ENCODE data around the gene LRRC73. TPM values are rescaled to one million over a fixed set of nuclear protein-coding genes. Genes with fewer than 3 reads are reported as not detected.
"Not testable (repeated sequence)": the region's sequence is repeated elsewhere in the genome, so short reads cannot be mapped to it uniquely, and the experiment has no call there.

The LRRC73 gene
- total and polyA plus RNA-seq, 8 donors = 0.30 to 1.0 (median 0.31) TPM; not detected in 3

GRCh38 chr6:43464337-43464736 lies 45.8 kb downstream of the LRRC73 start:
- Histone ChIP-seq H3K4me1 (peaks cover 0 to 7% (median 4%) of the 10 kb centered on the region in 4 donors), H3K27ac (no peak overlapping the region), H3K4me3 (no peak overlapping the region), H3K9me3 (no peaks in the 10 kb centered on the region), H3K27me3 (peaks cover 0 to 58% (median 0%) of the 10 kb centered on the region in 3 donors), H3K36me3 (no peaks in the 10 kb centered on the region)
- WGBS, 5 donors = 83 to 86% (median 85%) methylated on average over 8 of the region's 8 CpGs
- TF ChIP-seq POLR2AphosphoS5 (IDR thresholded peaks at IDR 0.05) (no peak), CTCF (IDR thresholded peaks at IDR 0.05) (no peak), POLR2A (IDR thresholded peaks at IDR 0.05) (no peak), EP300 (IDR thresholded peaks at IDR 0.05) (no peak)
- no peak for DNase-seq
- intact Hi-C loops (cut with DNase I; ENCODE audit: low total_unique reads) = no loop called here

GRCh38 chr6:43461936-43462335 lies 48.2 kb downstream of the LRRC73 start:
- Histone ChIP-seq H3K4me3 (no peak overlapping the region), H3K36me3 (no peaks in the 10 kb centered on the region), H3K4me1 (no peaks in the 10 kb centered on the region), H3K9me3 (no peaks in the 10 kb centered on the region), H3K27me3 (peaks cover under 1 to 74% (median under 1%) of the 10 kb centered on the region in 3 donors), H3K27ac (no peak overlapping the region)
- TF ChIP-seq EP300 (IDR thresholded peaks at IDR 0.05) (no peak), CTCF (IDR thresholded peaks at IDR 0.05) (no peak), POLR2A (IDR thresholded peaks at IDR 0.05) (no peak), POLR2AphosphoS5 (IDR thresholded peaks at IDR 0.05) (no peak)
- intact Hi-C loops (cut with DNase I; ENCODE audit: low total_unique reads) = no loop called here
- no peak for DNase-seq
- 62 to 77% (median 69%) methylated on average over 5 of the region's 5 CpGs for WGBS, 5 donors

GRCh38 chr6:43460032-43460431 lies 50.1 kb downstream of the LRRC73 start:
- no peak for DNase-seq
- intact Hi-C loops (cut with DNase I; ENCODE audit: low total_unique reads) = no loop called here
- 61 to 93% (median 81%) methylated on average over 4 of the region's 4 CpGs for WGBS, 5 donors
- TF ChIP-seq POLR2AphosphoS5 (IDR thresholded peaks at IDR 0.05) (no peak), EP300 (IDR thresholded peaks at IDR 0.05) (no peak), CTCF (IDR thresholded peaks at IDR 0.05) (no peak), POLR2A (IDR thresholded peaks at IDR 0.05) (no peak)
- Histone ChIP-seq H3K9me3 (no peaks in the 10 kb centered on the region), H3K36me3 (no peaks in the 10 kb centered on the region), H3K4me1 (peaks cover 11 to 14% (median 12%) of the 10 kb centered on the region in 4 donors), H3K27me3 (peaks cover 9 to 84% (median 20%) of the 10 kb centered on the region in 3 donors), H3K27ac (no peak overlapping the region), H3K4me3 (no peak overlapping the region)

GRCh38 chr6:43459535-43459934 lies 50.6 kb downstream of the LRRC73 start:
- H3K27me3 ChIP-seq = peaks cover 9 to 85% (median 24%) of the 10 kb centered on the region in 3 donors
- H3K36me3 ChIP-seq = no peaks in the 10 kb centered on the region
- TF ChIP-seq CTCF (IDR thresholded peaks at IDR 0.05) (no peak), POLR2AphosphoS5 (IDR thresholded peaks at IDR 0.05) (no peak), POLR2A (IDR thresholded peaks at IDR 0.05) (no peak), EP300 (IDR thresholded peaks at IDR 0.05) (no peak)
- H3K4me3 ChIP-seq = no peak overlapping the region
- H3K27ac ChIP-seq = no peak overlapping the region
- H3K9me3 ChIP-seq = no peaks in the 10 kb centered on the region
- no peak for DNase-seq
- intact Hi-C loops (cut with DNase I; ENCODE audit: low total_unique reads) = no loop called here
- 62 to 93% (median 72%) methylated on average over 1 of the region's 1 CpG for WGBS, 5 donors
- H3K4me1 ChIP-seq = peaks cover 16 to 19% (median 17%) of the 10 kb centered on the region in 4 donors

- peaks cover 9 to 82% (median 24%) of the 10 kb centered on the region in 3 donors for H3K27me3 ChIP-seq
- WGBS, 5 donors = 89 to 94% (median 94%) methylated on average over 15 of the region's 15 CpGs
- H3K4me1 ChIP-seq = peaks cover 16 to 22% (median 19%) of the 10 kb centered on the region in 4 donors
- H3K9me3 ChIP-seq; DNase-seq; intact Hi-C loops (cut with DNase I; ENCODE audit: low total_unique reads); H3K27ac ChIP-seq; H3K4me3 ChIP-seq; H3K36me3 ChIP-seq: not testable (repeated sequence)
Measured at GRCh38 chr6:43458154-43458553, 52.0 kb downstream of the LRRC73 start.
